ENCODE results near the gene VWA2.

Gene VWA2

DNA sequence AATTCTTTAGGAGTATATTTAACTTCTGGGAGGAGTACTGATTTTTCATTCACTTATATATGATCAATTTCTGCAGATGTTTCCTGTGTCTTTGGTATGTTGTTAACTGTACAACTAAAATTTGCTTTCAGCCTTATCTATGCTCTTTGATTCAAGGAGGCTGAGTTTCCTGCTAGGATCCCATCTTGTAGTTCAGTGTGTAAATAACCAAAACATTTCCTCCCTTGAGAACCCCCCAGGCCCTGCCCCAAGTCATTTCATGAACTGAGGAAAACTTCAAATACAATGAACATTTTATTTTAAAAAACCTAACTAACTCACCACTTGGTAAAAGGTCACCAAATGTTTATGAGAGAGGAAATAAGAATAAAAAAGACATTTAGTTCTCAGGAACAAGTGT, 55.5 kb downstream of the VWA2 start:
- Histone ChIP-seq H3K9me3 (replicated peaks in 1 of 2; ENCODE audit: control insufficient read depth in 2 of 2, insufficient read depth in 1 of 2, low read depth in 1 of 2, low read length in 2 of 2) (peaks cover 6 to 16% of the 10 kb centered on the region in 2 donors), H4K8ac (ENCODE audit: low read depth, low read length) (no peak overlapping the region), H3K23ac (ENCODE audit: low read depth, low read length, poor library complexity) (no peak overlapping the region), H3K79me1 (ENCODE audit: low read depth, low read length) (no peaks in the 10 kb centered on the region), H2AK5ac (ENCODE audit: low read depth, low read length) (no peak overlapping the region), H3K14ac (ENCODE audit: low read length) (no peak overlapping the region), H3K4me1 (ENCODE audit: control insufficient read depth in 2 of 2, insufficient read depth in 1 of 2, low read depth in 1 of 2, low read length in 2 of 2) (no peaks in the 10 kb centered on the region), H3K4me2 (ENCODE audit: insufficient read depth, low read length, poor library complexity, severe bottlenecking) (no peak overlapping the region), H3K36me3 (replicated peaks in 1 of 2; ENCODE audit: control insufficient read depth in 2 of 2, insufficient read depth in 2 of 2, low read length in 2 of 2) (peaks cover 0 to 8% of the 10 kb centered on the region in 2 donors), H2AFZ (ENCODE audit: low read length) (no peak overlapping the region), H2BK120ac (ENCODE audit: low read depth, low read length) (no peak overlapping the region), H3K27ac (replicated peaks; ENCODE audit: low read length) (no peak overlapping the region), H3K27me3 (ENCODE audit: control insufficient read depth in 3 of 3, insufficient read depth in 3 of 3, low read depth in 1 of 3, low read length in 3 of 3) (no peaks in the 10 kb centered on the region), H3K18ac (ENCODE audit: low read length) (no peak overlapping the region), H2BK12ac (ENCODE audit: low read length) (no peak overlapping the region), H2BK15ac (ENCODE audit: low read length) (no peak overlapping the region), H3K9ac (ENCODE audit: low read depth, low read length, poor library complexity) (no peak overlapping the region), H3K4me3 (ENCODE audit: low read length in 2 of 2) (no peak overlapping the region), H4K91ac (ENCODE audit: low read depth, low read length, poor library complexity) (no peak overlapping the region), H2BK5ac (ENCODE audit: low read length) (no peak overlapping the region), H3K4ac (ENCODE audit: low read length) (no peak overlapping the region)
- DNase-seq (ENCODE audit: low spot score): no peak

DNA sequence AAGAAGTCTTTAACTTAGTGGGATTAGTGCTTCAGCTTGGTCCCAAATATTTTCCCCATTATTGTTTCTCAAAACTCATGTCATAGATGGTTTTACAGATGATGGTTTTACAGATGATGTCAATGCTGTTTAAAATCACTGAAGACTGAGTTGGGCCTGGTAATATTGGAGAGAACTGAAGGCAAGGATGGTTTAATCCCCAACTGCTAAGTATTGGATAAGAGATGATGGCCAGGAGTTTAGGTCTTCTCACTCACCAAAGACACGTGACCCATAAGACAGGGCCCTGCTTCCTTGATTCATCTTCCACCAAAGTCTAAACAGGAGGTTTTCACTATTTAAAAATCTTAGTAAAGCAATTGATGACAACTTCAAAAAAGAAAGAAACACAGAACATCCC, 56.3 kb downstream of the VWA2 start:
- H3K14ac ChIP-seq (ENCODE audit: low read length): no peak overlapping the region
- WGBS, 2 donors (ENCODE audit: extremely low coverage in 2 of 2, insufficient read length in 2 of 2, insufficient replicate concordance in 1 of 2): no CpG with 5 or more reads among the region's 1 CpG
- no peak overlapping the region for H2BK12ac ChIP-seq (ENCODE audit: low read length)
- H3K27ac ChIP-seq (replicated peaks; ENCODE audit: low read length): no peak overlapping the region
- H2AK5ac ChIP-seq (ENCODE audit: low read depth, low read length): no peak overlapping the region
- H3K36me3 ChIP-seq (replicated peaks in 1 of 2; ENCODE audit: control insufficient read depth in 2 of 2, insufficient read depth in 2 of 2, low read length in 2 of 2): peaks cover 0 to 8% of the 10 kb centered on the region in 2 donors
- H3K4me2 ChIP-seq (ENCODE audit: insufficient read depth, low read length, poor library complexity, severe bottlenecking): no peak overlapping the region
- H3K27me3 ChIP-seq (ENCODE audit: control insufficient read depth in 3 of 3, insufficient read depth in 3 of 3, low read depth in 1 of 3, low read length in 3 of 3): no peaks in the 10 kb centered on the region
- H4K91ac ChIP-seq (ENCODE audit: low read depth, low read length, poor library complexity): no peak overlapping the region
- no peak for DNase-seq (ENCODE audit: low spot score)
- H2BK120ac ChIP-seq (ENCODE audit: low read depth, low read length): no peak overlapping the region
- no peak overlapping the region for H2AFZ ChIP-seq (ENCODE audit: low read length)
- no peak overlapping the region for H3K4ac ChIP-seq (ENCODE audit: low read length)
- no peaks in the 10 kb centered on the region for H3K79me1 ChIP-seq (ENCODE audit: low read depth, low read length)
- H2BK15ac ChIP-seq (ENCODE audit: low read length): no peak overlapping the region
- H3K4me3 ChIP-seq (ENCODE audit: low read length in 2 of 2): no peak overlapping the region
- no peak overlapping the region for H3K9ac ChIP-seq (ENCODE audit: low read depth, low read length, poor library complexity)
- no peak overlapping the region for H3K18ac ChIP-seq (ENCODE audit: low read length)
- peaks cover 6 to 16% of the 10 kb centered on the region in 2 donors for H3K9me3 ChIP-seq (replicated peaks in 1 of 2; ENCODE audit: control insufficient read depth in 2 of 2, insufficient read depth in 1 of 2, low read depth in 1 of 2, low read length in 2 of 2)
- no peak overlapping the region for H2BK5ac ChIP-seq (ENCODE audit: low read length)
- no peak overlapping the region for H3K23ac ChIP-seq (ENCODE audit: low read depth, low read length, poor library complexity)
- H3K4me1 ChIP-seq (ENCODE audit: control insufficient read depth in 2 of 2, insufficient read depth in 1 of 2, low read depth in 1 of 2, low read length in 2 of 2): no peaks in the 10 kb centered on the region
- H4K8ac ChIP-seq (ENCODE audit: low read depth, low read length): no peak overlapping the region

DNA sequence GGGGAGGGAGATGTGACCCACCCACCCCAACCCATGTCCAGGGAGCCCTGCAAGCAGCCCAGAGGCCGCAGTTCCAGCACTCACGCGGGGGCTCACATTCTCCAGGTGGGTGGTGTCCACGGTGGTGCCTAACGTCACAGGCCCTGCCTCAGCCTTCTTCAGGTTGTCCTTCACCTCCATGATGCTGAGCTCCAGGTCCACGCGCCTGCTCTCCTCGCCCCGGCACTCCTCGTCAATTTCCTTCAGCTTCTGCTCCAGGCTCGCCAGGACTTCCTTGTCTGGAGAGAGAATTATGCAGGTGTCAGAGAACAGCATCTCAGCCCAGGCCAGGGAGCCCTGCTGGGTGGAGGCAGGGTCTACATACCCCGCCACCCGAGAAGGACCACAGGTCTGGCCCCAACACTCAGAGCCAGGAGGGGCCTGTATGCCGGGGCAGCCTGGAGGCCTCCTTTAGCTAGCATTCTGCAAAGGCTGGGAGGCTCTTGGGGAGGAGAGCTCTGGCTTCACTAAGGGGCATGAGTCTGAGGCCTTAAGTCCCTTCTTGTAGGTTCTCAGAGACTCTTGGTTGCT, 58.2 kb downstream of the VWA2 start:
- no peaks in the 10 kb centered on the region for H3K27me3 ChIP-seq (ENCODE audit: control insufficient read depth in 3 of 3, insufficient read depth in 3 of 3, low read depth in 1 of 3, low read length in 3 of 3)
- no peak overlapping the region for H3K9ac ChIP-seq (ENCODE audit: low read depth, low read length, poor library complexity)
- H4K8ac ChIP-seq (ENCODE audit: low read depth, low read length): no peak overlapping the region
- no peak overlapping the region for H3K4me3 ChIP-seq (ENCODE audit: low read length in 2 of 2)
- H2AK5ac ChIP-seq (ENCODE audit: low read depth, low read length): no peak overlapping the region
- H2BK5ac ChIP-seq (ENCODE audit: low read length): no peak overlapping the region
- no peak overlapping the region for H2BK12ac ChIP-seq (ENCODE audit: low read length)
- H3K18ac ChIP-seq (ENCODE audit: low read length): no peak overlapping the region
- no peaks in the 10 kb centered on the region for H3K4me1 ChIP-seq (ENCODE audit: control insufficient read depth in 2 of 2, insufficient read depth in 1 of 2, low read depth in 1 of 2, low read length in 2 of 2)
- no peak overlapping the region for H3K27ac ChIP-seq (replicated peaks; ENCODE audit: low read length)
- no peak overlapping the region for H4K91ac ChIP-seq (ENCODE audit: low read depth, low read length, poor library complexity)
- H3K79me1 ChIP-seq (ENCODE audit: low read depth, low read length): no peaks in the 10 kb centered on the region
- no peak overlapping the region for H2BK120ac ChIP-seq (ENCODE audit: low read depth, low read length)
- H3K23ac ChIP-seq (ENCODE audit: low read depth, low read length, poor library complexity): no peak overlapping the region
- WGBS, 2 donors (ENCODE audit: extremely low coverage in 2 of 2, insufficient read length in 2 of 2, insufficient replicate concordance in 1 of 2): no CpG with 5 or more reads among the region's 14 CpGs
- no peak overlapping the region for H2AFZ ChIP-seq (ENCODE audit: low read length)
- no peak overlapping the region for H3K14ac ChIP-seq (ENCODE audit: low read length)
- H2BK15ac ChIP-seq (ENCODE audit: low read length): no peak overlapping the region
- H3K9me3 ChIP-seq (replicated peaks in 1 of 2; ENCODE audit: control insufficient read depth in 2 of 2, insufficient read depth in 1 of 2, low read depth in 1 of 2, low read length in 2 of 2): peaks cover 6 to 16% of the 10 kb centered on the region in 2 donors
- peaks cover 0 to 8% of the 10 kb centered on the region in 2 donors for H3K36me3 ChIP-seq (replicated peaks in 1 of 2; ENCODE audit: control insufficient read depth in 2 of 2, insufficient read depth in 2 of 2, low read length in 2 of 2)
- DNase-seq (ENCODE audit: low spot score): no peak
- H3K4me2 ChIP-seq (ENCODE audit: insufficient read depth, low read length, poor library complexity, severe bottlenecking): no peak overlapping the region
- no peak overlapping the region for H3K4ac ChIP-seq (ENCODE audit: low read length)

DNA sequence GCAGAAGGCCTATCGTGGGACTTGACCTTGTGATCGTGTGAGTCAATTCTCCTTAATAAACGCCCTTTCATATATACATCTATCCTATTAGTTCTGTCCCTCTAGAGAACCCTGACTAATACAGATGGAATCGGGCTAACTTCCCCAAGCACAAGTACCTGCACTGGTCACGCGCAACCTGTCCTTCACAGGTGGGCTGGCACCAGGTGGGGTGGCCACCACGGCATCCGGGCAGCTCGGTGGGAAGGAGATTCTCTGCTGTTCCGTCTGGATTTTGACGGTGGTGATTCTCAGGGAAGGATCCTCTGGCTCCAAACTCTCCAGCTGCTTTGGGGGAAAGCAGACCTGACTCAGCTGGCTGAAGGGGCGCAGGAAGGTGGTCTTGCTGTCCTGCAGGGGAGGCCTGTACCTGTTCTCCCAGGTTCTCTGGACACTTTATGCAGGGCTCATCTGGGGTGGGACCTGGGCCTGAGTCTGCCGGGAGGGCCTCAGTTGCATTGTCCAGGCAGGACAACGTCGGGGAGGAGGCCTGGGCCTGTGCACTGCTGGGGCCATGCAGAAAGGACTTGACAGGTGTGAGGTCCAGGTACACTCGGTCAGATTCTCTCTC, 61.1 kb downstream of the VWA2 start:
- WGBS, 2 donors (ENCODE audit: extremely low coverage in 2 of 2, insufficient read length in 2 of 2, insufficient replicate concordance in 1 of 2): no CpG with 5 or more reads among the region's 16 CpGs
- Histone ChIP-seq H3K9ac (ENCODE audit: low read depth, low read length, poor library complexity) (no peak overlapping the region), H3K36me3 (replicated peaks in 1 of 2; ENCODE audit: control insufficient read depth in 2 of 2, insufficient read depth in 2 of 2, low read length in 2 of 2) (peaks cover 0 to 8% of the 10 kb centered on the region in 2 donors)

More for the DNA sequence above, 61.1 kb downstream of the VWA2 start:
- no peak overlapping the region for H3K18ac ChIP-seq (ENCODE audit: low read length)
- no peak overlapping the region for H2BK12ac ChIP-seq (ENCODE audit: low read length)
- no peak overlapping the region for H3K27ac ChIP-seq (replicated peaks; ENCODE audit: low read length)
- H2BK15ac ChIP-seq (ENCODE audit: low read length): no peak overlapping the region
- no peak overlapping the region for H2AFZ ChIP-seq (ENCODE audit: low read length)
- H4K91ac ChIP-seq (ENCODE audit: low read depth, low read length, poor library complexity): no peak overlapping the region
- no peak overlapping the region for H4K8ac ChIP-seq (ENCODE audit: low read depth, low read length)
- H3K79me1 ChIP-seq (ENCODE audit: low read depth, low read length): no peaks in the 10 kb centered on the region
- peaks cover 6 to 16% of the 10 kb centered on the region in 2 donors for H3K9me3 ChIP-seq (replicated peaks in 1 of 2; ENCODE audit: control insufficient read depth in 2 of 2, insufficient read depth in 1 of 2, low read depth in 1 of 2, low read length in 2 of 2)
- no peak overlapping the region for H2BK120ac ChIP-seq (ENCODE audit: low read depth, low read length)
- H2BK5ac ChIP-seq (ENCODE audit: low read length): no peak overlapping the region
- H3K4me3 ChIP-seq (ENCODE audit: low read length in 2 of 2): no peak overlapping the region
- no peak overlapping the region for H3K4me2 ChIP-seq (ENCODE audit: insufficient read depth, low read length, poor library complexity, severe bottlenecking)
- H3K14ac ChIP-seq (ENCODE audit: low read length): no peak overlapping the region
- H2AK5ac ChIP-seq (ENCODE audit: low read depth, low read length): no peak overlapping the region
- no peak for DNase-seq (ENCODE audit: low spot score)
- no peak overlapping the region for H3K23ac ChIP-seq (ENCODE audit: low read depth, low read length, poor library complexity)
- H3K4me1 ChIP-seq (ENCODE audit: control insufficient read depth in 2 of 2, insufficient read depth in 1 of 2, low read depth in 1 of 2, low read length in 2 of 2): peaks cover 2 to 6% of the 10 kb centered on the region in 2 donors
- H3K27me3 ChIP-seq (ENCODE audit: control insufficient read depth in 3 of 3, insufficient read depth in 3 of 3, low read depth in 1 of 3, low read length in 3 of 3): no peaks in the 10 kb centered on the region
- no peak overlapping the region for H3K4ac ChIP-seq (ENCODE audit: low read length)
